Left lung (tissue), 10 donors: ENCODE data around the gene GPR84. TPM values are rescaled to one million over a fixed set of nuclear protein-coding genes. Genes with fewer than 3 reads are reported as not detected.

Experiments
- ATAC-seq: fragments of 200-7000 bp; cut with Tn5 transposase; one replicate; pipeline ENCODE4 v1.9.1; 2020; ENCODE audit warnings: moderate library complexity
- DNase-seq, 4 donors: peaks; one replicate each; pipeline ENCODE4 v3.0.0-alpha.2; 2013 to 2020
- H3K27ac ChIP-seq, 2 donors: fragments of 200-600 bp; sonication (generic) in 1 of 2; one replicate each; pipeline versions ENCODE4 v1.5.0 to v1.8.0; 2020 to 2021
- H3K27me3 ChIP-seq, 2 donors: fragments of 200-600 bp; sonication (generic) in 1 of 2; one replicate each; pipeline versions ENCODE4 v1.5.0 to v1.8.0; 2020 to 2021
- H3K36me3 ChIP-seq, 2 donors: fragments of 200-600 bp; sonication (generic) in 1 of 2; one replicate each; pipeline versions ENCODE4 v1.5.0 to v1.8.0; 2020 to 2021
- H3K4me1 ChIP-seq, 2 donors: fragments of 200-600 bp; one replicate each; pipeline ENCODE4 v1.8.0; 2021
- H3K4me3 ChIP-seq, 2 donors: fragments of 200-600 bp; sonication (generic) in 1 of 2; one replicate each; pipeline versions ENCODE4 v1.5.0 to v1.8.0; 2020 to 2021; ENCODE audit warnings: mild to moderate bottlenecking in 1 of 2
- H3K9me3 ChIP-seq, 2 donors: fragments of 200-600 bp; sonication (generic) in 1 of 2; one replicate each; pipeline versions ENCODE4 v1.5.0 to v1.8.0; 2020 to 2021
- CTCF ChIP-seq, 2 donors: fragments of 200-600 bp; sonication (generic) in 1 of 2; IDR thresholded peaks; one replicate each; pipeline versions ENCODE4 v1.5.0 to v1.8.0; 2021; ENCODE audit warnings: antibody characterized with exemption in 2 of 2
- intact Hi-C, 2 donors: fragments of 100-400 bp; cut with DNase I; formaldehyde crosslinking; loops; one replicate each; pipeline versions ENCODE4 v1.11.2 to v1.14.2; 2022
- polyA plus RNA-seq, 6 donors: library from polyadenylated mRNA; unstranded; fragments of 120-200 nt; gene quantifications; one replicate each; pipeline ENCODE4 v1.2.1, GENCODE V29; 2013; ENCODE audit not compliant: insufficient read length in 6 of 6
- total RNA-seq, 2 donors: library from RNA; stranded (reverse); fragmentation: NEBNext Ultra II Directional; extraction: Animal tissue kit (Norgen Biotek cat#: 25700); gene quantifications; one replicate each; pipeline ENCODE4 v1.2.1, GENCODE V29; 2021
- donor health status: DM: no; HTN: yes; CAD: no.
- donor health status: DM: no; HTN: no; CAD: no.

The GPR84 gene
- total and polyA plus RNA-seq, 8 donors, result 0.23 to 10.3 (median 0.41) TPM; not detected in 1

DNA sequence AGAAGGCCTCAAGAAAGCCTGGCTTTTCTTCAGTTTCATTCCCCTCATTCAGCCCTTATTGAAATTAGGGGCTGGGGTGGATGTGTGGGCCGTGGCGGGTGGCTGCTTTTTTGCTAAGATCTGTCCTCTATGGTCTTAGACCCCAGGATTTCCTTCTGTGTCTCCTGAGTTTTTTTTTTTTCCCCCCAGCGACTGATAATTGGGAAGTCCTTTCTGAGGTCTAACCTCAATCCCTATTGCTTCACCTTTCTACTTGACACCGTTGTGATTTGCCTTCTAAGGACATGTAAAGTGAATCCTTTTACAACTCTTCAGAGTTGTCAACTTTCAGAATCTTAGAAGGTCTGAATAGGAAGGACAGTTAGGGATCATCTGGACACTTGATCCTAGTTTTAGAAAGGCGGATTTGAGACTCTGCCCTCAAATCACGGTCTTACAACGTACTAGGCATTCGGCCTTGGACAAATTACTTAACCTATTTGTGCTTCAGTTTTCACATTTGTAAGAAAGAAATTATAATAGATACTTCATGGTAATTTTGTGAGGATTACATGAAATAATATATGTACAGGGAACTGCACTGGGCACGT, 4.4 kb downstream of the GPR84 start:
- Histone ChIP-seq H3K4me3 (peak overlapping the region; percentile 53 to 56), H3K36me3 (no peaks in the 10 kb centered on the region), H3K27me3 (no peaks in the 10 kb centered on the region), H3K9me3 (no peaks in the 10 kb centered on the region), H3K27ac (peak overlapping the region; percentile 92 to 95), H3K4me1 (peaks cover 17 to 76% of the 10 kb centered on the region in 2 donors)
- no peak for ATAC-seq
- DNase-seq, result no peak
- no peak for TF ChIP-seq CTCF (IDR thresholded peaks at IDR 0.05)
- intact Hi-C loops, result loop anchor here in 1 of 2 donors (10.0 kb wide), 2 partner anchors 65 to 145 kb away; no protein-coding TSS in a partner anchor

GRCh38 chr12:54358945-54359761, 5.1 kb downstream of the GPR84 start:
- Histone ChIP-seq H3K36me3 (no peaks in the 10 kb centered on the region), H3K27ac (peak overlapping the region; percentile 92 to 95), H3K4me1 (peaks cover 17 to 72% of the 10 kb centered on the region in 2 donors), H3K27me3 (no peaks in the 10 kb centered on the region), H3K4me3 (peak overlapping the region; percentile 53 to 56), H3K9me3 (no peaks in the 10 kb centered on the region)
- intact Hi-C loops, result no loop called here
- DNase-seq (peak; percentile 92 to 98 (median 96)), ATAC-seq (peak; percentile 92)
- no peak for TF ChIP-seq CTCF (IDR thresholded peaks at IDR 0.05)

DNA sequence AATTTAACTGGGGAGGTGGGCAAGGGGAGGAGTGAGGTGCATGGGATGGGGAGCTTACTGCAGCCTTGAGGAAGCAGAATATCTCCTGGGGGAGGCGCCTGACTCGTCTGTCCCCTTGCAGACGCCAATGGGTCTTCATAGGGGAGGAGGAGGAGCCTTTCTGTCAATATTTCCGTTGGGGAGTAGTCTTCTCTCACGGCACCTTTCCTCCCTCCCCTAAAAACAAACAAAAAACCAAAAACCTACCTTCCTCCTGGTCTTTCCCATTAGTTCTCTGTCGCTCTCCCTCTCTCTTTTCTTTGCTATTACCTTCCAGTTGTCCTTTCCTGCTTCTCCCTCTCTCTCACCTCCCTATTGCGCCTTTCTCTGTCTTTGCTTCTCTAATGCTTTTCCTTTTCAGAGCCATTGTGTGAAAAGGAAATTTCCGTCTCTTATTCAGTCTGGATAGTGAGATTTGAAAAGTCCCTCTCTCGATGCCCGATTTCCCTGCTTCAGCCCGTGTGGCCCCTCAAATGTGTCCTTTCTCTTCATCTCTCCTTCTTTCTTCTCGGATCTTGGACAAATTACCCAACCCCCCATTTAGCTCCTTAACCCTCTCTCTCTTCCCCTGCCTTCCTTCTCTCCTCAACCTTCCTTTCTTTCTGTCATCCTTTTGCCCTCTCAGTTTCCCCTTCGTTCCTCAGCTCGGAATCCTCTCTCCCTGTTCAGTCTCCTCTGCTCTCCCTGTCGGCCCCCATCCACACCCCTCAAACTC, 5.9 kb downstream of the GPR84 start:
- ATAC-seq (peak; percentile 3), DNase-seq (peak in 1 of 4 donors; percentile 37)
- intact Hi-C loops, result no loop called here
- H3K9me3 ChIP-seq, result no peaks in the 10 kb centered on the region
- no peaks in the 10 kb centered on the region for H3K27me3 ChIP-seq
- TF ChIP-seq CTCF (IDR thresholded peaks at IDR 0.05), result no peak
- H3K36me3 ChIP-seq, result no peaks in the 10 kb centered on the region
- peaks cover 17 to 68% of the 10 kb centered on the region in 2 donors for H3K4me1 ChIP-seq
- peak overlapping the region; percentile 92 to 95 for H3K27ac ChIP-seq
- H3K4me3 ChIP-seq, result peak overlapping the region; percentile 53 to 56

- intact Hi-C loops, result no loop called here
- no peak for ATAC-seq
- no peak for DNase-seq
- H3K36me3 ChIP-seq, result no peaks in the 10 kb centered on the region
- H3K4me3 ChIP-seq, result peak overlapping the region in 1 of 2 donors; percentile 56
- no peak for TF ChIP-seq CTCF (IDR thresholded peaks at IDR 0.05)
- no peaks in the 10 kb centered on the region for H3K9me3 ChIP-seq
- H3K27ac ChIP-seq, result peak overlapping the region in 1 of 2 donors; percentile 95
- H3K4me1 ChIP-seq, result peaks cover 21 to 67% of the 10 kb centered on the region in 2 donors
- H3K27me3 ChIP-seq, result no peaks in the 10 kb centered on the region
Measured at GRCh38 chr12:54357506-54358190, 6.6 kb downstream of the GPR84 start.
